ENCODE measurements around the gene EXT2.

The EXT2 gene

DNA sequence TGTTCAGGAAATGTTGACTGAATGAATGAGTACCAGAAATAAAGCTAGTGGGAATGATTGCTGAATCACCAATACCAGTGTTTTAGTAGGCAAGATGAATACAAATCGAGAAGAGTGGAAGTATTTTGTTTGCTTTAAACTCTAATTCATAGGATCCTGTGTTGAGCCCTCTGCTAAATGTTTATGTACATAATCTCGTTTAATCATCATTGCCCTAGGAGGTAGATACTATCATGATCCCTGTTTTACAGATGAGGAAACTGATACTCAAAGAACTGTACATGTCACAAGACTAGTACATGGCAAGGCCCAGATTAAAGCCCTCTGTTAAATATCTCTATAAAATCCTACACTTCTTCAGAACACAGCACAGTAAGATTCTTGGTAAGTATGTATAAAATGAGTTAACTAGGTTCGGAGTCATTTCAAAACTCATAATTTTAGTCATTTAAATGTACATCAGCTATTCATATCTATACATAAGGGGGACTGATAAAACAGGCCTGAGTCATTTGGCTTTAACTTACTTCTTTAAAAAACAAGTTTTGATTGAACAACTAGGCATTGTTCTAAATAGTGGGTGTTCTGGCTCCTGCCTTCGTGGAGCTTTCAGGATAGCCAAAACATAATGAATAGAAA lies 97.1 kb downstream of the EXT2 start:
- in situ Hi-C loops (cut with MboI; ENCODE audit: low sequenced_read_pairs): no loop called here

DNA sequence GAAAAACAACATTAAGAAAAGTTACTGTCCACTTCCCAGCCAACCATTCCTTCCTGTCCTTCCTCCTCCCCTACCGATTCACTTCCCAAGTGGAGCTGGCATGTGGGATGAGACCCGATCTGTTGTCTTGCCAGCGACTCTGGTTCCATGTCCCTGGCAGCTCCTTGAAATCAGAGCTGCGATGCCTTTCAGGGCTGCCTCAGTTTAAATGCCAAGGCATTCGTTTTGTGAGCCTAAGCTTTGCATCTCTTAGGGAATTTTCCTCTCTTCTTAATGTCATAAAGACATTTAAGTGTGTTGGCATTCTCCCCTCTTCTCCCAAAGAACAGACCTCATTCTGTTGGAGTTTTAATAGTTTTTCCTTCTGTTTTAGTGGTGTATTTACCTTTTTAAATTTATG lies 98.4 kb downstream of the EXT2 start:
- in situ Hi-C loops (cut with MboI; ENCODE audit: low sequenced_read_pairs): no loop called here

DNA sequence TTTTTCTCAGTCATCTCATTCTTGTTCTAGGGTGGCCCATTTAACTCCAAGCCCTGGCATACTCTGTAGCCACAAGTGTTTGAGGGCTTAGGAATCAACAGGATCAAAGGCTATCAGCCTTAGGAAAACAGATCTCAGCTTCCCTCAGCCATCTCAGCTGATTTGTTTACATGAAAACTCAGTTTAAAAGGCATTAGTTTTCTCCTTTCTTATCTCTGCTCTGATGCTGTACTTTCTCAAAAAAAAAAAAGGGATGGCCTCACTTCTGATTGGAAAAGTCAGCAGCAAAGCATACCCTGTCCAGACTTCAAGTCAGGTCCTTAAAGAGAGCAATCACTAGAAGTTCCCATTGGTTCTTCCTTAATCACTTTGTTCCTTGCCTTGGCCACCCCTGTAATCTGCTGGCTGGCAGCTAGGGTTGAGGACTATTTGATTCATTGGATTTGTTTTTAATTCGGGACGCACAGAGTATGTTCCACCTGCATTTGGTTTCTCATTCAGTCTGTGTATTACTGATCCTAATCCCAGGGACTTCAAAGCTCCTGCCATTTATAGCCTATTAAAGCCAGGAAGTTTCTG lies 102.8 kb downstream of the EXT2 start:
- in situ Hi-C loops (cut with MboI; ENCODE audit: low sequenced_read_pairs): no loop called here

DNA sequence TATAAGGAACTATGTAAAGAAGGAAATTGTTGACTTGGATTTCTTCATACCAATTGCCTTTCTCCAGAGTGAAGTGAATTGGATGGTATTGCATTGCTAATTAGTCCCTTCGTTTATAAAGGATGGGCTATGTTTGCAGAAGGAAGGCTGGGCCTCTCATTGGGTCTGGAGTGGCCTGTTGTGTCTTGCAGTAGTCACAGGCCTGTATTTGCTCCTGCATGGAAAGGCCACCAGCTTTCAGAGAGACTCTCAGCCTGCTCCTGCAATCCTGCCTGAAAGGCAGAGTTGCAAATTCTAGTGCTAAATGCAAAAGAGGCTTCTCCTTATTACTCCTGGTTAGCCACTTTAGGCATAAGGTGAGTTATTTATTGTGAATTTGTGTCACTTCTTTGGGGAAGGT lies 103.8 kb downstream of the EXT2 start:
- in situ Hi-C loops (cut with MboI; ENCODE audit: low sequenced_read_pairs): no loop called here

DNA sequence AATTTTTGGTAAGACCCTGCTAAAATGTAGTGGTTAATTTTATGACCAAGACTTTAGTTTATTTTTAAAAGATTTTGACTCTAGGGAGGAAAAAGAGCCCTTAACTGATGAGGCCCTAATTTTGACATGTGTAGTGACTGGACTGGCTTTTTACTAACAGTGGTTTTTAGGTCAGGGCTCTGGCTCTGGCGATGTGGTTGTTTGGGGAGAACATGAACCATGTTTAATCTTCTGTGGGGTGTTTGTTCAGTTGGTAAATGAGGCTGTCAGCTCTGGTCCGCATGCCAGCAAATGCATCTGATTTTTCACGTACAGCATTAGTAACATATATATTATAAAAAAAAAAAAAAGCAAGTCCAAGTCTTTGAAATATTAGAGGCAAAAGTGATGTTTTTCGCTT lies 104.3 kb downstream of the EXT2 start:
- in situ Hi-C loops (cut with MboI; ENCODE audit: low sequenced_read_pairs): no loop called here

DNA sequence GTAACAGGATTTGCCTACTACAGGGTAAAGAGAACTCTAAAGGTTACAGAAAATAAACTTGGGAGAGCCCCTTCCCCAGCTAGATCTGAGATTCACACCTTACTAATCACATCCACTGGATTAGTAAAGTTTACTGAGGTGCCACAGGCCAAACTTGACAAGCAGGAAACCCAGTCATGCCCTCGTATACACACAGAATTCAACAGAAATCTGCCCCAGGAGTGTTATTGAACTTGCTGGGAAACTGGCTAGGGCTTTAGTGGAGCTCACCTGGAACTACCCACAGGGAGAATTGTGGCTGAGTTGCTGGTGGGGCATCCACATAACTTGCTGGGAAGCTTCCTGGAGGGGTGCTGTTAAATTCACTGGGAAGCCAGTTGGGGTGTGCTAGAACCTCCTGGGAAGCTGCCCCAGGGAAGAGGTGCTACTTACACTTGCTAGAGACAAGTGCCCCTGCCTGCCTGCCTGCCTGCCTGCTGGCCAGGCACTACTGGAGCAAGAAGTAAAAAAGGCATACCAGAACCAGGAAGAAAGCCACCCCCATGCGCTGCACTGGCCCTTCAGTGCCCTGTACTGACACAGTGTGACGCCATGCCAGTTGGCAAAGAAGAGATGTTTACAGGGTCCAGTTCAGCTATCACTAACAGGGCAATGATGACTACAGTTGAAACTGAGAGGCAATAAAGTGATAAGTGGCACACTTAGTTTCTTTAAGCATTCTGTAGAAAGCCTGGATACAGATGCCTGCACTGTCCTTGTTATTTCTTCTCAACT lies 108.0 kb downstream of the EXT2 start:
- in situ Hi-C loops (cut with MboI; ENCODE audit: low sequenced_read_pairs): no loop called here

DNA sequence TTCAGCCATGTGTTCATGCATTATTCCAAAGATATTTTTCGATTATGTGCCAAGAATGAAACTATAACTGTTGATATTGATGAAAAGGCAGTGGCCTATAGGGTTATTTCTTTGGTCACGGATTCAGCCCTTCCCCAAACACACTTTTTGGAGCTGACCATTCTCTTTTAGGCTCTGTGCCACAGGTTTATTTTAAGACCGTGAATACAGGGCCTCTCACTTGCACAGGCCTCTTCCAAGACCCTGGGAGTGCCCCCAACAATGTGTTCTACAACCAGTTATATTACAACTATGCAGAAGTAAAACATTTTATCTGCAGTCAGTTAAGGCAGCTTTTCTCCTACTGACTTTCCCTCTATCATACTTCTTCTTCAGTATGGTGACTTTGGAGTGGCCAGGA lies 109.9 kb downstream of the EXT2 start:
- in situ Hi-C loops (cut with MboI; ENCODE audit: low sequenced_read_pairs): no loop called here

DNA sequence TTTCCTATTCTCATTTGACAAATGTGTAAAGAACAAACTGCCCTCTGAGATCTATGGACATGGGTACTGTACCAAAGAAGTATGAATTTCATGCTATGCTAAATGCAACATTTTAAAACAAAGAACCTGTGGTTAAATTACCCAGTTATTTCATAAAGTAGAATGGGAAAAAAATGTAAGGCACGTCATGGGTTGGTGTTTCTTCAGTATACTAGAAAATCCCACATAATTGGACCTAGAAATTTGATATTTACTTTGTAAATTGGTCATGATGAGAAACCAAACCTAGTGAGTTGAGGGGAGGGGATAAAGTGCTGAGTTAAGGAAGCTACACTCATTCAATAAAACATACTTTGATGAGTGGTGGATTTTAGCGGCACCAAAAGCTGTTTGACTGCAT lies 110.4 kb downstream of the EXT2 start:
- in situ Hi-C loops (cut with MboI; ENCODE audit: low sequenced_read_pairs): no loop called here

DNA sequence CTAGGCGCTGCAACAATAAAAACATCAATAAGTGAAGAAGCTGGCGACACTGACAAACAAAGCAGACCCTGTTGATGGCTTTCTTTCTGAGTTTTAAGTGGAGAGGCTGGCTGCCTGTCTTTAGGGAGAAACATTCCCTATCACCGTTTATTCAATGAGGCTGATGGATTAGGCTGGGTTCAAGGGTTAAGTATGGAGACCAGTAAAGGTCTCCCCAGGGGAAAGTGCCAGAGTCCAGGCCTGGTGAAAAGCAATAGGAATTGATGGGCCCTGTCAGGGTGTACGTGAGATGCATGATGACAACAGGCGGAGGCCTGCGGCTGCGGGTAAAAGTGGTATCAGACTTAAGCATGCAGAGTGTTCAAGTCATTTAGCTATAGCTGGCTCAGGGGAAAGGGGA lies 111.8 kb downstream of the EXT2 start:
- in situ Hi-C loops (cut with MboI; ENCODE audit: low sequenced_read_pairs): no loop called here

DNA sequence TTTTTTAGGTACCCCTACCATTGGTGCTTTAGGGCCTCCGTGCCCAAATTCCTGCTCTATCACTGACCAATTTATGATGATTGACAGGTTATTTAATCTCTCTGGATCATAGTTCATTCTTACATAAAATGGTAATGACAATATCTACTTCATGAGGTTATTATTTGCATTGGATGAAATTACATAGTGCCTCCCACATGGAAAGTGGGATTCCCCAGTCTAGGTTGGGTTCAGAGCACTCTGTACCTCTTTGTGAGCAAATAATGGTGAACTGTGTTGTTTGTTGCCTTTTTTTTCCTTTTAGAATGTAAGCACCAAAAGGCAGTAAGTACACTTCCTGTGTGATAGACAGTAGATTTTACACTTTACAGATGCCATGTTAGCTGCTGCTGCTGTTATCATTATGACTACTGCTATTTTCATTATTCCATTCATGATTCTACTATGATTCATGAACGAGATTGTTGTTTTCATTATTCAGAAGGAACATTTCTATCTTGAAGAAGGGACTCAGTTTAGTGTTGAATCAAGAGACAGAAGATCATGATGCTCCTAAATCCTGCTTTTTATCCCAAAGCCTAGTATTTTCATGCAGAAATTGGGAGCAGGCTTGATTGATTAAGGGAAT lies 113.6 kb downstream of the EXT2 start:
- in situ Hi-C loops (cut with MboI; ENCODE audit: low sequenced_read_pairs): no loop called here

DNA sequence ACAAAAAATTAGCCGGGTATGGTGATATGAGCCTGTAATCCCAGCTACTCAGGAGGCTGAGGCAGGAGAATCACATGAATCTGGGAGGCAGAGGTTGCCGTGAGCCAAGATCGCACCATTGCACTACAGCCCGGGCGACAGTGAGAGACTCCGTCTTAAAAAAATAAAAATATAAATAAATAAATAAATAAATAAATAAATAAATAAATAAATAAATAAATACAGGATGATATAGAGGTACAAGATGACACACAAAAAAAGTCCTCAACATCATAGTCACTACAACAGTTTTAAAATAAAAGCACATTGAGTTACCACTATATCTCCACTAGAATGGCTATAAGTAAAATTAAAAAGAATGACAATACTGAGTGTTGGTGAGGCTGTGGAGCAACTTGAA lies 116.7 kb downstream of the EXT2 start:
- in situ Hi-C loops (cut with MboI; ENCODE audit: low sequenced_read_pairs): no loop called here

DNA sequence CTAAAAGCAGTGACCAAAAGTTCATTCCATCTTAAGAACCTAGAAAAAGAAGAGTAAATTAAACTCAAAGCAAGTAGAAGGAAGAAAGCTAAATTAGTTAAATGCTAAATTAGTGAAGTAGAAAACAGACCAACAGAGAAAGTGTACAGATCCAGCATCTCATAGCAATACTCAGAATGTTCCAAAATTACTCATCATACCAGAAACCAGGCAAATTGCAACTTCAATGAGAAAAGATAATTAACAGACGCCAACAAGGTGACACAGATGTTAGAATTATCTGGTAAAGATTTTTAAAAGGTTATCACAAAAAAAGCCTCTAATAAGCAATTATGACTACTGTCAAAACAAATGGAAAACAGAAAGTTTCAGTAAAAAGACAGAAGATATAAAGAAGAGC lies 117.7 kb downstream of the EXT2 start:
- in situ Hi-C loops (cut with MboI; ENCODE audit: low sequenced_read_pairs): no loop called here

DNA sequence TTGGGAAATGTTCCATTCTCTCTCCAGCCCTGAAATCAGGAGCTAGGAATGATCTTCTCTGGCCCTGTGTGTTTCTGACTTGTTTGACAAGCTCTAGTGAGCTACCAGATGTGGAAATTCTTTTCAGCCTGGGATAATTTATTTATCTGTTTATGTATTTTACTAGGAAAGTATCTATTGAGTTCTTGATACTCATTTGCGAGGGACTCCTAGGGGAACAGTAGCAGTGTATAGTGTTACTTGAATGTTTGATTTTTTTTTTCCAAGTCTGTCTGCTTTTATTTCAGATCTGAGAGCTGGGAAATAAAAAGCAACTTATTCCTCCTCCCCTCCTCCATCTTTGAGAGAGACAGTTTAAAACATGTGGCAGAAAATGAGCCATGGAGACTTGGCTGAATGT lies 122.0 kb downstream of the EXT2 start:
- in situ Hi-C loops (cut with MboI; ENCODE audit: low sequenced_read_pairs): no loop called here

DNA sequence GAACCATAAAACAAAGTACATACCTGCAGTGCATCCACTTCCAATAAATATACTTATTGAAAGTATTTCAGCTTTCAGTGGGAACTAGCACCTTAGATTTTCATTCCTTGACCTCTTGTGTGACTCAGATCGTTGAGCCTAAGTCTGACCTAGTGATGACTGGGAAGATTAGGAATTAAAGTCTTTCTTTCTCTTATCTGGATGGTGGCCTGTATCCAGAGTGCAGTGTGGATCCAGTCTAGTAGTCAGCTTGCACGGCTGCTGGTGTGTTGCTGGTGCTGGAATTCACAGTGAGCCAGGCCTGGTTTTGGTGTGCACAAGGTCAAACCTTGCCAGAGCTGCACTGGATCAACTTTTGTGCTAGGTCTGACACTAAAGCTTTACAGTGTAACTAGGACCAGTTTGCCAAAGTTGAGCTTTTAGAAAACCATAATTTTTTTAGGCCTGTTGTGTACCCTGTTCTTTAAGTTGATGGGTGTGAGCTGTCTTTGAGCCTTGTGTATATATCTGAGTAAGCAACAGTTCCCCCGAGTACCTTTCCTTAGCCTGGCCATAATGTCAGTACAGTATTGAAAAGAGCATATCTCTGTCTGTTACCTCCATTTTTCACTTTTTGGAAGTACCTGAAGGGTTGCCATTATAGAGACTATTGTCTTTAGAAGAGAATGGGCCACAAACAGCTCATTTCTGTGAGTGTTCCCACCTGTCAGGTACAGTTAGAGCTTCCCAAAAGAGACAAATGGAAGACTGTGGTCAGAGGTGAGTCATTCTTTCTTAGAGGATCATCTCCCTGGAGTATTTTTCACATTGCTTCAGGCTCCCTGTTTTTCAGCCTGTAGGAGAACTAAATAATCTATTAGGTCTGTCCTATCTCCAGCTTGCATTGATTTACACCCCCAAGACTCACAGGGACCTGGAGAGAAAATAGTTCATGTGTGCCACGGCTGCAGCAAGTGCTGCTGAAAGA lies 124.6 kb downstream of the EXT2 start:
- in situ Hi-C loops (cut with MboI; ENCODE audit: low sequenced_read_pairs): no loop called here

DNA sequence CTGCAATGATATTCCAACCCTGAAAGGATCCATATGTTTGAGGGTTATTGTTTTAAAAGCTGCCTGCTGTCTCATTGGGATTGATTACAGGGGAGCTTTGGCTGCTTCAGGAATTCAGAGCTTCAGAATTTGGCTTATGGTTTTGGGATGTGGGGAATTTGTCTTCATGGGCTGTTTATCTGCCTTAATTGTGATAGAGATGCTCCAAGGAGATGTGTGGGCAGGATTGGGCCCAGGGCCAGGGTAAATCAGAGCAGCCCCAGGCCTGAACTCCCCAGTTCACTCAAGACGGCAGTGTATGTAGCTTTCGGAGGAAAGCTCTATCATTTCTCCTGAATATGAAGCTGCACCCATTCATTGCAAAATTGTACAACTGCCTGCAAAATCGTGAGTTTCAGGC lies 126.0 kb downstream of the EXT2 start:
- in situ Hi-C loops (cut with MboI; ENCODE audit: low sequenced_read_pairs): no loop called here

DNA sequence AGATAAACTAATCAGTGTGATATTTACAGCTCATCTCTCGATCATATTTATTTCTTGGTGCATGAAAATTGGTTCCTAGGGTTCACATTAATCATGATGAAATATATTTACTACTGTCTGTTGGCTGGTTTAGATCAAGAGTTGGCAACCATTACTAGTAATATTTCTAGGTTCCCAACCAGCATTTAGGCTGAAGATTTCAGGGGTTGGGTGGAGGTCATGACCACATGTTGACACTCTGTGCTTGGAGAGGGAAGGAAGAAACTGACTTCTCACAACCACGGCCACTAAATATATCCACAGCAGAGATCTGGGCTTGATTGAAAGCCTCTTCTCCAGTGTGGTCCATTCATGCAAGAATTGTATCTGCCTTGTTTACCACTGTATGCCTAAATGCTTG lies 126.5 kb downstream of the EXT2 start:
- in situ Hi-C loops (cut with MboI; ENCODE audit: low sequenced_read_pairs): no loop called here

DNA sequence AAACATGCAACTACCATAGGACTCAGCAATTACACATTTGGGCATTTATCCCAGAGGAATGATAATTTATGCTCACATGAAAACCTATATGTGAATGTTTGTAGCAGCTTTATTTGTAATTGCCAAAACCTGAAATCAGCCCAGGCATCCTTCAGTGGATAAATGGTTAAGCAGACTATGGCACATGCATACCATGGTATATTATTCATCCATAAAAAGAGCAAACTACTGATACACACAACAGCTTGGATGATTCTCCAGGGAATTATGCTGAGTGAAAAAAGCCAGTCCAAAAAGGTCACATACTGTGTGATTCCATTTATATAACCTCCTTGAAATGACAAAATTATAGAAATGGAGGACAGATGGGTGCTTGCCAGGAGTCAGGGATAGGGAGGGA lies 127.8 kb downstream of the EXT2 start:
- in situ Hi-C loops (cut with MboI; ENCODE audit: low sequenced_read_pairs): no loop called here

DNA sequence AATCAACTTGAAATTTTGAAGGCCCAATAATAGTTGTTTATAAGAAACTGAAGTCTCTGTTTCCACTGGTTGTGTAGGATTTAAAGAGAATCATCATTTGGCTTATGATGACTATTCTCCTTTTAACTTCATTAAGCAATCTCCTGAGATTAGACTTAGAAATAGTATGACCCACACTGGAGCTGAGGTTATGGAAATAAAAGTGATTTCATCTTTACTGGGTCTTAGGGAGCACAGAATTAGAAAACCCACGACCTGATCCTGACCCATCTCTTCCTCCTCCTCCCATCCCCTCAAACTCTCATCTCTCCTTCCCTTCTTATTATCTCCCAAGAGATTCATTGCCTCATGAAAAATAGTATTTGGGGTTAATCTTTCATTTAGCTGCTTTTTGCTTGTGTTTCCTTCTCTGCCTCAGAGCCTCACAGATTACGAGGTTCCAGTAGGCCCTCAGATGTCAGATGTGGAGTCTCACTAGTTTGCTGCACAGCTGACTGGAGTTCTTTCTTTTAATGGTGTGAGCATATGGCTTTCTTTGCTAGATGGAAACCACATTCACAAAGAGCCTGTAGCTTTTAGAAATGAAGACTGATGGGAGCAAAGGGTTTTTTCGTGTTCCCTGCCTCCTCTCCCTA lies 129.5 kb downstream of the EXT2 start:
- in situ Hi-C loops (cut with MboI; ENCODE audit: low sequenced_read_pairs): loop anchor here (25.0 kb wide), 1 partner anchor 112 kb away; no protein-coding TSS in a partner anchor

DNA sequence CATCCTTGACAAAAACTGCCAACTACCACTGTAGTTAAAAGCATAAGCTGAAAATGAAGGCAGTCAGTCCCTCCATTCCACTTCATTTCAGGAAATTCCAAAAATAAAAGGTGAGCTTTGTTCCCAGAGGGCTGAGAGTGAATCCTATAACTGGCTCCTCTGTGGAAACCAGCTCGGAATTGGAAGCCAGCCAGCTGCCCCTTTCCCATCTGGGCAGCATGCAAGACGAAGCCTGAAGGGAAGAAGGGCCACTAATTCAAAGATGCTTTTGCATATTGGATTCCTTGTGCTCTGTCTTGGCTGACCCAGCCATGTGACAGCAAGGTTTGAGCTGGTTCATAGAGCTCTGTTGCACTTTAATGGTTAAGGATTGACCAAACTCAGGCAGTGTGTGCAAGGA lies 131.0 kb downstream of the EXT2 start:
- in situ Hi-C loops (cut with MboI; ENCODE audit: low sequenced_read_pairs): loop anchor here (25.0 kb wide), 1 partner anchor 111 kb away; no protein-coding TSS in a partner anchor

DNA sequence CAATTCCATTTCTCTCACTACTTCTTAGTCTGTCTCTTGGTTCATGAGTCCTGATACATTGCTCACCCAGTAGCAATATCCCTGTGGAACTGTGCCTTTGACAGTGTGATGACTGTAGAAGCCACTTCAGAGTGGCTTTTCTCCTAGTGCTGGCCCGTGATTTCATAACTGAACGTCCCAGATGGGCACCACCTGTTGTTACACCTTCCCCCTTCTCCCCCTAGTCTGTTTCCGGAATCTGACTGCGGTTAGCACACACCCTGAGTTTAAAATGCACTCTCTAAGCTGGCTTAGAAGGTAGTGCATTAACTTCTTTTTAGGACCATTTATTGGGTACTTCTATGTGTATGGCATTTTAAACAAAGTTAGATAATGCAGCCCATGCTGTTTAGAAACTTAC lies 131.5 kb downstream of the EXT2 start:
- in situ Hi-C loops (cut with MboI; ENCODE audit: low sequenced_read_pairs): loop anchor here (25.0 kb wide), 1 partner anchor 110 kb away; no protein-coding TSS in a partner anchor
